ENCODE results near the gene ZFHX3. TPM values are rescaled to one million over a fixed set of nuclear protein-coding genes. Genes with fewer than 3 reads are reported as not detected.

The ZFHX3 gene
- total RNA-seq, 1 experiment from 2014 or later, result 1.5 TPM

DNA sequence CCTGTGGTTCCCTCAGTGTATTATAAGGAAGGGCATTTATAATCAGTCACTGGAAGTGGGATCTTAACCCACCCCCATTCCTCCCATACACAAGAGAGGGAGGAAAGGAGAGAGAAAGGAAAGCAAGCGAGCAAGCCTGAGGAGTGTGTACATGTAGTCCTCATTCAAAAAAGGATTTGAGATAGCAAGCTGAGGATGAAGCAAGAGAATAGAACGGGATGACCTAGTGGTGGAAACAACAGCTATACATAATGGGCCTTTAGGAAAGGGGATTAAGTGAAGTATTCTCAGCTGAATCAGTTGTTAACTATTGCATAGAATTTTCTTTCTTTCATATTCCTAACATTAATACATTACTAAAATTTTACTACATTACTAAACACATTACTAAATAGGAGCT, 281.4 kb downstream of the ZFHX3 start:
- Mint-ChIP-seq H3K27ac (peak overlapping the region in 1 of 3 experiments; percentile 79; a peak in 3 of 7 replicates), H3K4me3 (no peak overlapping the region), H3K9me3 (no peaks in the 10 kb centered on the region), H3K27me3 (ENCODE audit: low read depth) (no peaks in the 10 kb centered on the region), H3K36me3 (ENCODE audit: insufficient read depth in 1 of 3, low read depth in 3 of 3) (peaks cover 0 to 4% (median 0%) of the 10 kb centered on the region in 3 experiments; a peak in 3 of 7 replicates), H3K4me1 (peaks cover 25 to 27% of the 10 kb centered on the region in 2 experiments)
- H3K4me1 ChIP-seq (ENCODE audit: insufficient read depth, low read length), result peaks cover 9% of the 10 kb centered on the region; the same call in 1 of the 2 replicates
- no peak overlapping the region for H3K23ac ChIP-seq (ENCODE audit: insufficient read length, low read depth, low read length)
- no peak overlapping the region for H2AK5ac ChIP-seq (ENCODE audit: insufficient read length, low read length)
- H2BK5ac ChIP-seq (ENCODE audit: insufficient read length, low read length), result no peak overlapping the region
- no peak overlapping the region for H3K14ac ChIP-seq (ENCODE audit: insufficient read depth, low read length)
- no peak overlapping the region for H2BK15ac ChIP-seq (ENCODE audit: low read depth, low read length)
- no peak overlapping the region for H2BK120ac ChIP-seq (ENCODE audit: low read depth, low read length, poor library complexity, severe bottlenecking)
- no peak overlapping the region for H3K9ac ChIP-seq (ENCODE audit: extremely low read depth, insufficient read length, low read length)
- no peak overlapping the region for H3K56ac ChIP-seq (ENCODE audit: insufficient read length, low read depth, low read length)
- no peaks in the 10 kb centered on the region for H3K79me1 ChIP-seq (ENCODE audit: insufficient read depth, low read depth, low read length, poor library complexity, severe bottlenecking)
- no peak overlapping the region for H2BK12ac ChIP-seq (ENCODE audit: insufficient read length, low read depth, low read length)
- no peak overlapping the region for H4K5ac ChIP-seq (ENCODE audit: insufficient read length, low read depth, low read length)
- no peaks in the 10 kb centered on the region for H3K9me3 ChIP-seq (ENCODE audit: control insufficient read depth, low read depth, low read length)
- no peak overlapping the region for H4K8ac ChIP-seq (replicated peaks; ENCODE audit: insufficient read length, low read depth, low read length)
- TF ChIP-seq, protein P1, sequence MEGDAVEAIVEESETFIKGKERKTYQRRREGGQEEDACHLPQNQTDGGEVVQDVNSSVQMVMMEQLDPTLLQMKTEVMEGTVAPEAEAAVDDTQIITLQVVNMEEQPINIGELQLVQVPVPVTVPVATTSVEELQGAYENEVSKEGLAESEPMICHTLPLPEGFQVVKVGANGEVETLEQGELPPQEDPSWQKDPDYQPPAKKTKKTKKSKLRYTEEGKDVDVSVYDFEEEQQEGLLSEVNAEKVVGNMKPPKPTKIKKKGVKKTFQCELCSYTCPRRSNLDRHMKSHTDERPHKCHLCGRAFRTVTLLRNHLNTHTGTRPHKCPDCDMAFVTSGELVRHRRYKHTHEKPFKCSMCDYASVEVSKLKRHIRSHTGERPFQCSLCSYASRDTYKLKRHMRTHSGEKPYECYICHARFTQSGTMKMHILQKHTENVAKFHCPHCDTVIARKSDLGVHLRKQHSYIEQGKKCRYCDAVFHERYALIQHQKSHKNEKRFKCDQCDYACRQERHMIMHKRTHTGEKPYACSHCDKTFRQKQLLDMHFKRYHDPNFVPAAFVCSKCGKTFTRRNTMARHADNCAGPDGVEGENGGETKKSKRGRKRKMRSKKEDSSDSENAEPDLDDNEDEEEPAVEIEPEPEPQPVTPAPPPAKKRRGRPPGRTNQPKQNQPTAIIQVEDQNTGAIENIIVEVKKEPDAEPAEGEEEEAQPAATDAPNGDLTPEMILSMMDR (conservative IDR thresholded peaks at IDR 0.05), result no peak
- no peak overlapping the region for H3K4ac ChIP-seq (ENCODE audit: low read depth, low read length)
- WGBS (ENCODE audit: extremely low coverage, insufficient read length, low lambda C conversion rate), result no CpG with 5 or more reads among the region's 2 CpGs
- no peak overlapping the region for H3T11ph ChIP-seq (ENCODE audit: low read length)
- H2BK20ac ChIP-seq (ENCODE audit: low read depth, low read length, poor library complexity, severe bottlenecking), result no peak overlapping the region
- H2AFZ ChIP-seq (ENCODE audit: low read length), result no peak overlapping the region
- no peak for DNase-seq
- no peak overlapping the region for H3K4me2 ChIP-seq (ENCODE audit: insufficient read depth, insufficient read length, low read length)
- H3K79me2 ChIP-seq (ENCODE audit: insufficient read depth, low read length), result no peaks in the 10 kb centered on the region
- H4K20me1 ChIP-seq (ENCODE audit: control insufficient read depth, insufficient read depth, insufficient read length), result no peaks in the 10 kb centered on the region
- H3K18ac ChIP-seq (ENCODE audit: insufficient read length, low read depth, low read length), result no peak overlapping the region
- no peaks in the 10 kb centered on the region for H3K23me2 ChIP-seq (ENCODE audit: insufficient read length, low read depth, low read length, poor library complexity, severe bottlenecking)
- no peak overlapping the region for H3K27ac ChIP-seq (ENCODE audit: insufficient read length, low read depth, low read length)
- H3K27me3 ChIP-seq (ENCODE audit: insufficient read depth, low read length), result no peaks in the 10 kb centered on the region
- no peak overlapping the region for H4K91ac ChIP-seq (ENCODE audit: insufficient read length, low read depth, low read length)

Data from H9 (cell line).